Mononuclear cell (primary cell): ENCODE results near the gene CCDC138. TPM values are rescaled to one million over a fixed set of nuclear protein-coding genes. Genes with fewer than 3 reads are reported as not detected.

Source experiments
- H3K27me3 ChIP-seq: 2 replicates; pipeline ENCODE4 v1.6.0; 2011; ENCODE audit warnings: low read length, control low read depth; ENCODE audit not compliant: insufficient read depth
- H3K4me1 ChIP-seq: 2 replicates; pipeline ENCODE4 v1.5.1; 2011; ENCODE audit warnings: mild to moderate bottlenecking, low read length, control low read depth; ENCODE audit not compliant: insufficient read depth
- H3K4me3 ChIP-seq: 2 replicates; pipeline ENCODE4 v1.5.1; 2011; ENCODE audit warnings: mild to moderate bottlenecking, low read length, moderate library complexity
- H3K9me3 ChIP-seq: 2 replicates; pipeline ENCODE4 v1.5.1; 2011; ENCODE audit warnings: low read depth, mild to moderate bottlenecking, control low read depth, low read length
- total RNA-seq: library from RNA; depleted of rRNA; stranded (reverse); fragments of >200 nt; gene quantifications from one replicate; pipeline ENCODE4 v1.2.3, GENCODE V29; 2012

The CCDC138 gene
- total RNA-seq, 1 donor = 4.9 TPM

DNA sequence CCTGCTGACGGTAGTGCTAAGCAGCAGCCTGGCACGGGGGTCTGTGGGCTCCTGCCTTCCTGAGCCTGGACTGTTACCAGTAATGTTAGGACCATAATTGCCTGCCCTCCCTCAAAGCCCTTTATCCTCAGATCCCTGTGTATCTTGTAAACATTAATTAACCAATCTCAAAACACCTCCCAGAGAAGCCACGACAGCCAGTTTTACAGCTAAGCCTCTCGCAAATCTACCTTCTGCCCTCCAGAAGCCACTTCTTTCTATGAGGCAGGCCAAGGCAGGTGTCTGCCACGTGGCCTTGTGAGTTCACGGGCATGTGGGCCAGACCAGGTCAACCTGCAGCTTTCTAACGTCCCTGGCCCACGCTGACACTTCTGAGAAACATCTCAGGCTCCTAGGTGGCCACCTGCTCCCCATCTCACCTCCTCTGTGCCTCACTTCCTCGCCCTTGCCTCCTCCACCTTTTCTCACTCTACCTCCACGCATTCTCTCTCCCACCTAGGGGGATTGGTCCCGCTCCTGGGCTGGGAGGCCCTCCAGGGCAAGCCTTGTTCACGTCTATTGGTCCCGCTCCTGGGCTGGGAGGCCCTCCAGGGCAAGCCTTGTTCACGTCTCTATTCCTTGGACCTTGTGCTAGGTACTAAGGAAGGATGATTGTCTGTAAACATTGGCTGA lies 138.1 kb downstream of the CCDC138 start:
- H3K9me3 ChIP-seq = no peaks in the 10 kb centered on the region
- no peaks in the 10 kb centered on the region for H3K27me3 ChIP-seq
- no peaks in the 10 kb centered on the region for H3K4me1 ChIP-seq
- no peak overlapping the region for H3K4me3 ChIP-seq

DNA sequence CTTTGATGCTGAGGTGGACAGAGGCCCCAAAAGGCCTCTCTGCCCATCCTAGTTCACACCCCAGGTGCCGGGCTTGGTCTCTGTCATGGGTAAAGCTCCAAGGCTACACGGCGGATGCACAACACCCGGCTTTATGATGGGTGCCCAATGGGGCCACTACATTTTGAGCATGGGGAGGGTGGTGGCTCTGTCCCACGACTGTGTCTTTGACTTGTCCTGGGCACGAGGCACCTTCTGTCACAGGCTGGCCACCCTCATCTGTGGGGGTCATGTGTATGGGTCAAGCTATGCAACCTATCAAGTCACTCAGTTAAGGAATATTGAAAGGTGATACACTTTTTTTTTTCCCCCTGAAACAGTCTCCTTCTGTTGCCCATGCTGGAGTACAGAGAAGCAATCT lies 138.7 kb downstream of the CCDC138 start:
- H3K4me1 ChIP-seq = no peaks in the 10 kb centered on the region
- no peak overlapping the region for H3K4me3 ChIP-seq
- H3K27me3 ChIP-seq = no peaks in the 10 kb centered on the region
- H3K9me3 ChIP-seq = no peaks in the 10 kb centered on the region

DNA sequence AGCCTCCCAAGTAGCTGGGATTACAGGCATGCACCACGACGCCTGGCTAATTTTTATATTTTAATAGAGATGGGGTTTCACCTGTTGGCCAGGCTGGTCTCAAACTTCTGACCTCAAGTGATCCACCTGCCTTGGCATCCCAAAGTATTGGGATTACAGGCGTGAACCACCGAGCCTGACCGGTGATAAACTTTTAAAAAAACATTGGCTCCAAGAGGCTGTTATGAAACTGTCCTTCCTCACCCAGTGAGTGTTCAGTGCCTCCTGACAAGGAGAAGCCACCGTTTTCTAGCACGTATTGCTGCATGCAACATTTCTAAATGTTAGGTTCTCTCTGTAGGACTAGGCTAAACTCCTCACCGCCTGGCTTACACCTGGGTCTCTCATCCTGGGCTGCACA lies 139.2 kb downstream of the CCDC138 start:
- H3K27me3 ChIP-seq = no peaks in the 10 kb centered on the region
- no peaks in the 10 kb centered on the region for H3K9me3 ChIP-seq
- no peak overlapping the region for H3K4me3 ChIP-seq
- no peaks in the 10 kb centered on the region for H3K4me1 ChIP-seq

Other genes with a start within 250 kb of the CCDC138 start
- gene RANBP2, start 67.3 kb upstream of the CCDC138 start, total RNA-seq = 281 TPM
- gene EDAR, start 202.4 kb downstream of the CCDC138 start, total RNA-seq = 2.5 TPM